Keratinocyte (primary cell): ENCODE measurements around the gene NLRP5. TPM values are rescaled to one million over a fixed set of nuclear protein-coding genes. Genes with fewer than 3 reads are reported as not detected.

Experiments used
- DNase-seq: peaks from one replicate; pipeline ENCODE4 v3.0.0-alpha.2; 2011; ENCODE audit warnings: low read depth, missing footprints, low spot score
- FAIRE-seq: peaks from 2 replicates; lab custom pipeline; 2011; peaks lifted over from hg19 to GRCh38; lab: Jason Lieb, UNC
- H2AFZ ChIP-seq: 2 replicates; pipeline ENCODE4 v1.6.0; 2012; ENCODE audit warnings: low read length, control low read depth, inconsistent platforms; ENCODE audit not compliant: control insufficient read depth
- H3K27ac ChIP-seq: 2 replicates; pipeline ENCODE4 v1.5.1; 2011; ENCODE audit warnings: low read length; ENCODE audit not compliant: control insufficient read depth, insufficient read depth
- H3K27me3 ChIP-seq: 3 replicates; pipeline ENCODE4 v1.6.0; 2011; ENCODE audit warnings: low read length; ENCODE audit not compliant: control insufficient read depth, insufficient read depth; ENCODE audit errors: extremely low read depth
- H3K36me3 ChIP-seq, 2 experiments: 2 replicates in 1 of 2; 3 replicates in 1 of 2; pipeline ENCODE4 v1.5.1; 2011; ENCODE audit warnings: low read length in 2 of 2, mild to moderate bottlenecking in 1 of 2; ENCODE audit not compliant: control insufficient read depth in 2 of 2, insufficient read depth in 2 of 2; ENCODE audit errors: extremely low read depth in 1 of 2
- H3K4me1 ChIP-seq: 3 replicates; pipeline ENCODE4 v1.5.1; 2011; ENCODE audit warnings: low read length; ENCODE audit not compliant: control insufficient read depth, insufficient read depth; ENCODE audit errors: extremely low read depth
- H3K4me2 ChIP-seq: 3 replicates; pipeline ENCODE4 v1.6.0; 2011; ENCODE audit warnings: low read depth, low read length; ENCODE audit not compliant: control insufficient read depth, insufficient read depth; ENCODE audit errors: extremely low read depth
- H3K4me3 ChIP-seq, 3 experiments: fragments of 200-600 bp in 1 of 3; sonication (generic) in 1 of 3; 2 replicates in 2 of 3; 3 replicates in 1 of 3; pipeline ENCODE4 v1.5.1; 2011 to 2016; ENCODE audit warnings: low read length in 3 of 3, mild to moderate bottlenecking in 3 of 3, control low read depth in 2 of 3, inconsistent platforms in 1 of 3, low read depth in 1 of 3, mixed read lengths in 1 of 3, mixed run types in 1 of 3, moderate library complexity in 1 of 3; ENCODE audit not compliant: control insufficient read depth in 2 of 3, insufficient read depth in 2 of 3; ENCODE audit errors: extremely low read depth in 1 of 3
- H3K79me2 ChIP-seq: 2 replicates; pipeline ENCODE4 v1.6.0; 2012; ENCODE audit warnings: low read length; ENCODE audit not compliant: control insufficient read depth, insufficient read depth
- H3K9ac ChIP-seq: 3 replicates; pipeline ENCODE4 v1.6.0; 2011; ENCODE audit warnings: low read length; ENCODE audit not compliant: control insufficient read depth, insufficient read depth; ENCODE audit errors: extremely low read depth
- H3K9me1 ChIP-seq: 3 replicates; pipeline ENCODE4 v1.6.0; 2011; ENCODE audit warnings: low read length; ENCODE audit not compliant: control insufficient read depth, insufficient read depth; ENCODE audit errors: extremely low read depth
- H3K9me3 ChIP-seq: 2 replicates; pipeline ENCODE4 v1.5.1; 2012; ENCODE audit warnings: low read depth, low read length; ENCODE audit not compliant: control insufficient read depth
- H4K20me1 ChIP-seq: 3 replicates; pipeline ENCODE4 v1.6.0; 2011; ENCODE audit warnings: low read length; ENCODE audit not compliant: control insufficient read depth, insufficient read depth; ENCODE audit errors: extremely low read depth
- EZH2 ChIP-seq: IDR thresholded peaks from one replicate; pipeline ENCODE4 v1.6.1; 2012; ENCODE audit warnings: inconsistent platforms, mild to moderate bottlenecking, low read length, moderate library complexity
- dilution Hi-C: fragments of 300-500 bp; cut with MboI; formaldehyde crosslinking; loops from one replicate; pipeline ENCODE4 v1.7.0; 2020; ENCODE audit warnings: low sequenced_read_pairs; ENCODE audit not compliant: extremely low pct_ligation_motif_present
- polyA plus RNA-seq, 5 experiments: library from polyadenylated mRNA; depleted of rRNA in 3 of 5; stranded (reverse) in 3 of 5; stranded (forward) in 1 of 5; unstranded in 1 of 5; fragments of >200 nt; gene quantifications; 1 replicate in 1 of 5; 2 replicates in 3 of 5; 3 replicates in 1 of 5; pipeline versions ENCODE4 v1.2.1 to v1.2.3, GENCODE V29; 2011 to 2012; ENCODE audit warnings: missing spikeins in 2 of 5, low read depth in 1 of 5, low replicate concordance in 1 of 5
- TF ChIP-seq, protein P1 (sequence below), 3 experiments: IDR thresholded peaks in 1 of 3; conservative IDR thresholded peaks in 1 of 3; optimal IDR thresholded peaks in 1 of 3; 2 replicates in 2 of 3; 3 replicates in 1 of 3; pipeline versions ENCODE3 to v1.5.1; 2011; ENCODE audit warnings: low read length in 3 of 3, mild to moderate bottlenecking in 3 of 3, moderate library complexity in 2 of 3, control low read depth in 1 of 3, inconsistent platforms in 1 of 3; ENCODE audit not compliant: insufficient read depth in 2 of 3; ENCODE audit errors: extremely low read depth in 1 of 3

The NLRP5 gene
- polyA plus RNA-seq, 1 donor (not counting 4 experiments of a cell fraction or from before 2014, with no cell fraction given), result not detected

GRCh38 chr19:56071151-56071550, 84.6 kb downstream of the NLRP5 start:
- Histone ChIP-seq H4K20me1 (no peaks in the 10 kb centered on the region), H3K4me3 (no peak overlapping the region), H2AFZ (no peak overlapping the region), H3K9me3 (no peaks in the 10 kb centered on the region), H3K79me2 (no peaks in the 10 kb centered on the region), H3K27me3 (no peaks in the 10 kb centered on the region), H3K36me3 (no peaks in the 10 kb centered on the region), H3K9me1 (no peaks in the 10 kb centered on the region), H3K4me1 (no peaks in the 10 kb centered on the region), H3K27ac (no peak overlapping the region), H3K9ac (no peak overlapping the region), H3K4me2 (no peak overlapping the region)
- no peak for DNase-seq
- FAIRE-seq, result no peak
- TF ChIP-seq, protein P1, sequence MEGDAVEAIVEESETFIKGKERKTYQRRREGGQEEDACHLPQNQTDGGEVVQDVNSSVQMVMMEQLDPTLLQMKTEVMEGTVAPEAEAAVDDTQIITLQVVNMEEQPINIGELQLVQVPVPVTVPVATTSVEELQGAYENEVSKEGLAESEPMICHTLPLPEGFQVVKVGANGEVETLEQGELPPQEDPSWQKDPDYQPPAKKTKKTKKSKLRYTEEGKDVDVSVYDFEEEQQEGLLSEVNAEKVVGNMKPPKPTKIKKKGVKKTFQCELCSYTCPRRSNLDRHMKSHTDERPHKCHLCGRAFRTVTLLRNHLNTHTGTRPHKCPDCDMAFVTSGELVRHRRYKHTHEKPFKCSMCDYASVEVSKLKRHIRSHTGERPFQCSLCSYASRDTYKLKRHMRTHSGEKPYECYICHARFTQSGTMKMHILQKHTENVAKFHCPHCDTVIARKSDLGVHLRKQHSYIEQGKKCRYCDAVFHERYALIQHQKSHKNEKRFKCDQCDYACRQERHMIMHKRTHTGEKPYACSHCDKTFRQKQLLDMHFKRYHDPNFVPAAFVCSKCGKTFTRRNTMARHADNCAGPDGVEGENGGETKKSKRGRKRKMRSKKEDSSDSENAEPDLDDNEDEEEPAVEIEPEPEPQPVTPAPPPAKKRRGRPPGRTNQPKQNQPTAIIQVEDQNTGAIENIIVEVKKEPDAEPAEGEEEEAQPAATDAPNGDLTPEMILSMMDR (optimal IDR thresholded peaks at IDR 0.05 in 1 of 3, IDR thresholded peaks at IDR 0.05 in 1 of 3, conservative IDR thresholded peaks at IDR 0.05 in 1 of 3; ENCODE audit: extremely low read depth in 1 of 3, insufficient read depth in 2 of 3, low read length in 3 of 3), result peak in 2 of 3 experiments; percentile 12 to 16
- TF ChIP-seq EZH2, result no peak
- dilution Hi-C loops, result no loop called here

GRCh38 chr19:56076498-56076897, 89.9 kb downstream of the NLRP5 start:
- Histone ChIP-seq H3K4me1 (peaks cover 8% of the 10 kb centered on the region), H3K9me1 (no peaks in the 10 kb centered on the region), H2AFZ (no peak overlapping the region), H3K9ac (no peak overlapping the region), H3K4me3 (no peak overlapping the region), H3K27me3 (peaks cover 3% of the 10 kb centered on the region), H3K79me2 (no peaks in the 10 kb centered on the region), H3K27ac (no peak overlapping the region), H3K36me3 (no peaks in the 10 kb centered on the region), H3K9me3 (no peaks in the 10 kb centered on the region), H3K4me2 (no peak overlapping the region), H4K20me1 (no peaks in the 10 kb centered on the region)
- FAIRE-seq (no peak), DNase-seq (no peak)
- TF ChIP-seq, protein P1 (optimal IDR thresholded peaks at IDR 0.05 in 1 of 3, IDR thresholded peaks at IDR 0.05 in 1 of 3, conservative IDR thresholded peaks at IDR 0.05 in 1 of 3; ENCODE audit: extremely low read depth in 1 of 3, insufficient read depth in 2 of 3, low read length in 3 of 3), result peak; percentile 76 to 81 (median 76)
- TF ChIP-seq EZH2, result no peak
- dilution Hi-C loops, result no loop called here
